PC-9 (cell line): Measurements from ENCODE around the gene HS6ST1.

Experiments used
- EZH2 ChIP-seq: fragments of 200-600 bp; sonication (generic); IDR thresholded peaks from 2 replicates; pipeline ENCODE4 v1.8.0; 2017; ENCODE audit warnings: antibody characterized with exemption, low read depth
- TF ChIP-seq, protein P1 (sequence below): fragments of 200-600 bp; sonication (generic); conservative IDR thresholded peaks from 2 replicates; pipeline ENCODE4 v1.6.1; 2017; ENCODE audit warnings: mixed run types, antibody characterized with exemption, mild to moderate bottlenecking, moderate library complexity

GRCh38 chr2:128341621-128342020, 23.0 kb upstream of the HS6ST1 start:
- TF ChIP-seq, protein P1, sequence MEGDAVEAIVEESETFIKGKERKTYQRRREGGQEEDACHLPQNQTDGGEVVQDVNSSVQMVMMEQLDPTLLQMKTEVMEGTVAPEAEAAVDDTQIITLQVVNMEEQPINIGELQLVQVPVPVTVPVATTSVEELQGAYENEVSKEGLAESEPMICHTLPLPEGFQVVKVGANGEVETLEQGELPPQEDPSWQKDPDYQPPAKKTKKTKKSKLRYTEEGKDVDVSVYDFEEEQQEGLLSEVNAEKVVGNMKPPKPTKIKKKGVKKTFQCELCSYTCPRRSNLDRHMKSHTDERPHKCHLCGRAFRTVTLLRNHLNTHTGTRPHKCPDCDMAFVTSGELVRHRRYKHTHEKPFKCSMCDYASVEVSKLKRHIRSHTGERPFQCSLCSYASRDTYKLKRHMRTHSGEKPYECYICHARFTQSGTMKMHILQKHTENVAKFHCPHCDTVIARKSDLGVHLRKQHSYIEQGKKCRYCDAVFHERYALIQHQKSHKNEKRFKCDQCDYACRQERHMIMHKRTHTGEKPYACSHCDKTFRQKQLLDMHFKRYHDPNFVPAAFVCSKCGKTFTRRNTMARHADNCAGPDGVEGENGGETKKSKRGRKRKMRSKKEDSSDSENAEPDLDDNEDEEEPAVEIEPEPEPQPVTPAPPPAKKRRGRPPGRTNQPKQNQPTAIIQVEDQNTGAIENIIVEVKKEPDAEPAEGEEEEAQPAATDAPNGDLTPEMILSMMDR, result no peak
- TF ChIP-seq EZH2, result no peak
